ENCODE measurements around the gene CLCN5.

DNA sequence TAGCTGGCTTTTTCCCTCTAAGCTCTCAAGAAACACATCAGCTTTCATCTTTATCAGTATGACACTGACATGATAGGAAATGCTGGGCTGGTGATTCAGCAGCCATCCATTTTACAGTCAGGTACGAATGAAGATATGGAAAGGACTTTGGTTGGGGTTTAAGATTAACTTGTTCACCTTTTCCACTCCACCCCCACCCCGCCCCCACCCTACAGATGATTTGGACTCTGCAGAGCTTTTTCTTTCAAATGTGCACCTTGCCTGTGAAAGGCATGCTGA lies 145.8 kb downstream of the CLCN5 start:
- TF ChIP-seq, protein P1, sequence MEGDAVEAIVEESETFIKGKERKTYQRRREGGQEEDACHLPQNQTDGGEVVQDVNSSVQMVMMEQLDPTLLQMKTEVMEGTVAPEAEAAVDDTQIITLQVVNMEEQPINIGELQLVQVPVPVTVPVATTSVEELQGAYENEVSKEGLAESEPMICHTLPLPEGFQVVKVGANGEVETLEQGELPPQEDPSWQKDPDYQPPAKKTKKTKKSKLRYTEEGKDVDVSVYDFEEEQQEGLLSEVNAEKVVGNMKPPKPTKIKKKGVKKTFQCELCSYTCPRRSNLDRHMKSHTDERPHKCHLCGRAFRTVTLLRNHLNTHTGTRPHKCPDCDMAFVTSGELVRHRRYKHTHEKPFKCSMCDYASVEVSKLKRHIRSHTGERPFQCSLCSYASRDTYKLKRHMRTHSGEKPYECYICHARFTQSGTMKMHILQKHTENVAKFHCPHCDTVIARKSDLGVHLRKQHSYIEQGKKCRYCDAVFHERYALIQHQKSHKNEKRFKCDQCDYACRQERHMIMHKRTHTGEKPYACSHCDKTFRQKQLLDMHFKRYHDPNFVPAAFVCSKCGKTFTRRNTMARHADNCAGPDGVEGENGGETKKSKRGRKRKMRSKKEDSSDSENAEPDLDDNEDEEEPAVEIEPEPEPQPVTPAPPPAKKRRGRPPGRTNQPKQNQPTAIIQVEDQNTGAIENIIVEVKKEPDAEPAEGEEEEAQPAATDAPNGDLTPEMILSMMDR (IDR thresholded peaks at IDR 0.05 in 4 of 5, conservative IDR thresholded peaks at IDR 0.05 in 1 of 5), result no peak
- TF ChIP-seq POLR2A (IDR thresholded peaks at IDR 0.05), result no peak

All from gastrocnemius medialis (tissue), 4 donors.